IMR-90 (cell line): ENCODE measurements around the gene NDUFAF2. TPM values are rescaled to one million over a fixed set of nuclear protein-coding genes. Genes with fewer than 3 reads are reported as not detected.

ENCODE experiments used
- ATAC-seq: fragments of 200-7000 bp; cut with Tn5 transposase; 2 replicates; pipeline ENCODE4 v1.9.1; 2020; ENCODE audit warnings: low read depth, mild to moderate bottlenecking, moderate library complexity
- BruUV-seq: library from RNA; stranded (reverse); fragments of 400-500 nt; replicated peaks from 2 replicates; lab custom pipeline; 2021; lab: Mats Ljungman, UMichigan
- CTCF ChIA-PET: fragments of 300-600 bp; formaldehyde crosslinking; extraction: SDS; loops from one replicate; lab custom pipeline; 2021; ENCODE audit warnings: antibody characterized with exemption; lab: Yijun Ruan, JAX
- POLR2A ChIA-PET: fragments of 300-600 bp; sonication (Branson Sonifier 250); formaldehyde crosslinking; loops from one replicate; lab custom pipeline; 2022; ENCODE audit warnings: antibody characterized with exemption; ENCODE audit not compliant: unreplicated experiment; lab: Charles Lee
- DNase-seq: peaks from one replicate; pipeline ENCODE4 v3.0.0; 2013
- H2AFZ ChIP-seq: replicated peaks from 2 replicates; pipeline ENCODE3; 2013; ENCODE audit warnings: low read length, mild to moderate bottlenecking; ENCODE audit not compliant: poor library complexity
- H2AK5ac ChIP-seq: 2 replicates; pipeline ENCODE4 v1.6.1; 2013; ENCODE audit warnings: low read depth, low read length, inconsistent platforms
- H2AK9ac ChIP-seq: replicated peaks from 2 replicates; pipeline ENCODE3; 2013; ENCODE audit warnings: mild to moderate bottlenecking, low read depth, low read length, moderate library complexity; ENCODE audit not compliant: poor library complexity
- H2BK120ac ChIP-seq: 2 replicates; pipeline ENCODE4 v1.6.1; 2013; ENCODE audit warnings: low read depth, low read length, inconsistent platforms
- H2BK15ac ChIP-seq: 3 replicates; pipeline ENCODE4 v1.6.1; 2013; ENCODE audit warnings: low read depth, low read length, inconsistent platforms
- H2BK20ac ChIP-seq: 2 replicates; pipeline ENCODE4 v1.6.1; 2013; ENCODE audit warnings: low read depth, mild to moderate bottlenecking, inconsistent platforms, low read length, moderate library complexity
- H2BK5ac ChIP-seq: 2 replicates; pipeline ENCODE4 v1.6.1; 2013; ENCODE audit warnings: mild to moderate bottlenecking, low read depth, low read length, inconsistent platforms; ENCODE audit not compliant: poor library complexity, severe bottlenecking
- H3K14ac ChIP-seq: replicated peaks from 2 replicates; pipeline ENCODE4 v1.6.1; 2013; ENCODE audit warnings: low read depth, low read length, inconsistent platforms
- H3K18ac ChIP-seq: 2 replicates; pipeline ENCODE4 v1.6.1; 2013; ENCODE audit warnings: low read depth, low read length, control low read depth
- H3K23ac ChIP-seq: 2 replicates; pipeline ENCODE4 v1.6.1; 2013; ENCODE audit warnings: low read depth, low read length, inconsistent platforms
- H3K27ac ChIP-seq: 2 replicates; pipeline ENCODE4 v1.5.1; 2013; ENCODE audit warnings: mild to moderate bottlenecking, control low read depth, low read length; ENCODE audit not compliant: insufficient read depth
- H3K27me3 ChIP-seq: 2 replicates; pipeline ENCODE4 v1.6.1; 2013; ENCODE audit warnings: low read length; ENCODE audit not compliant: control insufficient read depth, insufficient read depth
- H3K36me3 ChIP-seq: 2 replicates; pipeline ENCODE4 v1.6.1; 2013; ENCODE audit warnings: low read length, mixed read lengths; ENCODE audit not compliant: control insufficient read depth, insufficient read depth
- H3K4ac ChIP-seq: 2 replicates; pipeline ENCODE4 v1.6.1; 2013; ENCODE audit warnings: low read depth, low read length, inconsistent platforms
- H3K4me1 ChIP-seq: 2 replicates; pipeline ENCODE4 v1.6.1; 2013; ENCODE audit warnings: low read length, mixed read lengths; ENCODE audit not compliant: control insufficient read depth, insufficient read depth
- H3K4me2 ChIP-seq: 2 replicates; pipeline ENCODE4 v1.6.1; 2013; ENCODE audit warnings: low read depth, mild to moderate bottlenecking, control low read depth, low read length, moderate library complexity
- H3K4me3 ChIP-seq: 2 replicates; pipeline ENCODE4 v1.5.1; 2013; ENCODE audit warnings: low read depth, mild to moderate bottlenecking, control low read depth, low read length, moderate library complexity; ENCODE audit not compliant: insufficient read depth
- H3K56ac ChIP-seq: 2 replicates; pipeline ENCODE4 v1.6.1; 2013; ENCODE audit warnings: low read length, inconsistent platforms; ENCODE audit not compliant: insufficient read depth; ENCODE audit errors: extremely low read depth
- H3K79me1 ChIP-seq, 2 experiments: 2 replicates each; pipeline ENCODE4 v1.6.1; 2013; ENCODE audit warnings: low read length in 2 of 2, inconsistent platforms in 1 of 2, low read depth in 1 of 2
- H3K9ac ChIP-seq: 2 replicates; pipeline ENCODE4 v1.6.1; 2013; ENCODE audit warnings: low read depth, low read length, control low read depth
- H3K9me1 ChIP-seq: 2 replicates; pipeline ENCODE4 v1.6.1; 2013; ENCODE audit warnings: low read length, inconsistent platforms; ENCODE audit not compliant: insufficient read depth
- H3K9me3 ChIP-seq: 2 replicates; pipeline ENCODE4 v1.6.1; 2013; ENCODE audit warnings: low read length; ENCODE audit not compliant: control insufficient read depth, insufficient read depth
- H4K20me1 ChIP-seq: 2 replicates; pipeline ENCODE4 v1.6.1; 2013; ENCODE audit warnings: low read length, inconsistent platforms; ENCODE audit not compliant: insufficient read depth
- H4K5ac ChIP-seq: 2 replicates; pipeline ENCODE4 v1.6.1; 2013; ENCODE audit warnings: mild to moderate bottlenecking, low read depth, low read length, control low read depth
- H4K8ac ChIP-seq, 2 experiments: 2 replicates each; pipeline ENCODE4 v1.6.1; 2013; ENCODE audit warnings: low read depth in 2 of 2, low read length in 2 of 2, control low read depth in 1 of 2, inconsistent platforms in 1 of 2
- H4K91ac ChIP-seq: 2 replicates; pipeline ENCODE4 v1.6.1; 2013; ENCODE audit warnings: low read depth, low read length, inconsistent platforms; ENCODE audit not compliant: insufficient read depth
- CEBPB ChIP-seq: IDR thresholded peaks from 2 replicates; pipeline ENCODE4 v1.6.1; 2012; ENCODE audit warnings: low read depth, low read length, improper control_type of control experiment
- MXI1 ChIP-seq: IDR thresholded peaks from 2 replicates; pipeline ENCODE4 v1.6.1; 2012; ENCODE audit warnings: low read depth, mild to moderate bottlenecking, low read length, moderate library complexity, borderline replicate concordance
- POLR2A ChIP-seq: IDR thresholded peaks from 2 replicates; pipeline ENCODE4 v1.6.1; 2012; ENCODE audit warnings: mild to moderate bottlenecking, low read depth, low read length
- RAD21 ChIP-seq: IDR thresholded peaks from 2 replicates; pipeline ENCODE4 v1.6.1; 2012; ENCODE audit warnings: low read length, improper control_type of control experiment
- dilution Hi-C: fragments of 300-500 bp; cut with HindIII; formaldehyde crosslinking; loops from one replicate; pipeline ENCODE4 v1.14.3; 2018; ENCODE audit warnings: low sequenced_read_pairs; ENCODE audit not compliant: unreplicated experiment
- in situ Hi-C: fragments of 300-500 bp; cut with MboI; formaldehyde crosslinking; loops from 3 replicates; pipeline ENCODE4 v1.14.3; 2019; ENCODE audit warnings: low sequenced_read_pairs, inconsistent platforms, mixed read lengths
- intact Hi-C: fragments of 100-400 bp; cut with micrococcal nuclease; formaldehyde crosslinking; loops from 2 replicates; pipeline ENCODE4 v1.10.0; 2022
- polyA plus RNA-seq, 3 experiments: library from polyadenylated mRNA; depleted of rRNA; stranded (reverse); fragments of >200 nt; gene quantifications; 2 replicates each; pipeline ENCODE4 v1.2.3, GENCODE V29; 2012; ENCODE audit warnings: low replicate concordance in 1 of 3
- total RNA-seq: library from RNA; depleted of rRNA; stranded (reverse); fragments of >200 nt; gene quantifications from 2 replicates; pipeline ENCODE4 v1.2.3, GENCODE V29; 2012
- TF ChIP-seq, protein P1 (sequence below): fragments of 150-350 bp; IDR thresholded peaks from 2 replicates; pipeline ENCODE4 v1.6.1; 2017; ENCODE audit warnings: mild to moderate bottlenecking, antibody characterized with exemption, low read length, low read depth

Gene NDUFAF2
- total and polyA plus RNA-seq, 2 of the 4 experiments (the other 2 are of a cell fraction) = 11.8 to 24.7 TPM

DNA sequence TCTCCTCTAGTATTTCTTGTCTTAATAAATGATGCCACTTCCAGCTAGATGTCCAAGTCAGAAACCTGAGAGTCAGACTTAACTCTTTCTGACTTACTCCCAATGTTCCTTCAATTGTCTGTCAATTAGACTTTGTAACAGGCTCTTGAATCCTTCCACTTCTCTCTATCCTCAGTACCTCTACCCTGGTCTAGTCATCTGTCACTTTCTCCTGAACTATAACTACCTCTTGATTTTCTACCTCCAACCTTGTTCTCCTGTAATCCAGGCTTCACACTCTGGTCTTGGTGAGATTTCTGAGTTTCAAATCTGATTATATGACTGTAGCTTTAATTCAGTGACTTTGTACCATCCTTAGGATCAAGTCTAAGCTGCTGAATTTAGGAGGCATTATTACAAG is 64.9 kb downstream of the NDUFAF2 start:
- no peak overlapping the region for H3K18ac ChIP-seq
- H4K5ac ChIP-seq = no peak overlapping the region; the same call in 1 of the 2 replicates
- H2AK9ac ChIP-seq = no peak overlapping the region
- no peak overlapping the region for H3K23ac ChIP-seq
- H3K4ac ChIP-seq = no peak overlapping the region
- H3K27me3 ChIP-seq = no peaks in the 10 kb centered on the region
- no peak overlapping the region for H3K27ac ChIP-seq
- H4K8ac ChIP-seq = no peak overlapping the region
- dilution Hi-C loops = no loop called here
- H2BK5ac ChIP-seq = no peak overlapping the region
- H3K9ac ChIP-seq = no peak overlapping the region
- H3K4me1 ChIP-seq = no peaks in the 10 kb centered on the region
- no peak overlapping the region for H2BK15ac ChIP-seq
- no peak overlapping the region for H2AFZ ChIP-seq
- no peaks in the 10 kb centered on the region for H3K36me3 ChIP-seq
- intact Hi-C loops = no loop called here
- no peak overlapping the region for H3K14ac ChIP-seq
- TF ChIP-seq, protein P1, sequence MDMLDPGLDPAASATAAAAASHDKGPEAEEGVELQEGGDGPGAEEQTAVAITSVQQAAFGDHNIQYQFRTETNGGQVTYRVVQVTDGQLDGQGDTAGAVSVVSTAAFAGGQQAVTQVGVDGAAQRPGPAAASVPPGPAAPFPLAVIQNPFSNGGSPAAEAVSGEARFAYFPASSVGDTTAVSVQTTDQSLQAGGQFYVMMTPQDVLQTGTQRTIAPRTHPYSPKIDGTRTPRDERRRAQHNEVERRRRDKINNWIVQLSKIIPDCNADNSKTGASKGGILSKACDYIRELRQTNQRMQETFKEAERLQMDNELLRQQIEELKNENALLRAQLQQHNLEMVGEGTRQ = no peak
- TF ChIP-seq RAD21 = no peak
- no peak for TF ChIP-seq CEBPB
- no peak for TF ChIP-seq POLR2A
- no peak for TF ChIP-seq MXI1
- H2AK5ac ChIP-seq = no peak overlapping the region
- DNase-seq (no peak), ATAC-seq (no peak)
- in situ Hi-C loops = no loop called here
- H4K91ac ChIP-seq = no peak overlapping the region
- H3K9me3 ChIP-seq = no peaks in the 10 kb centered on the region
- no peak overlapping the region for H2BK20ac ChIP-seq
- ChIA-PET CTCF (interaction anchor here (1.2 kb wide), 1 partner anchor 14 kb away, joined by 3 read pairs; no protein-coding TSS in a partner anchor), POLR2A (no interaction called here)
- H3K4me2 ChIP-seq = no peak overlapping the region
- H2BK120ac ChIP-seq = no peak overlapping the region
- no TSS peak for BruUV-seq
- H3K4me3 ChIP-seq = no peak overlapping the region
- H3K9me1 ChIP-seq = no peaks in the 10 kb centered on the region
- H3K79me1 ChIP-seq = peaks cover 10 to 18% of the 10 kb centered on the region in 2 experiments; a peak in 3 of 4 replicates
- H4K20me1 ChIP-seq = no peaks in the 10 kb centered on the region
- no peak overlapping the region for H3K56ac ChIP-seq
